HepG2 (cell line): ENCODE results near the gene SFXN1. TPM values are rescaled to one million over a fixed set of nuclear protein-coding genes. Genes with fewer than 3 reads are reported as not detected.

Experiments
- ARNT ChIP-seq: fragments of 450-650 bp; IDR thresholded peaks from 2 replicates; pipeline ENCODE4 v1.6.1; 2017
- CAMTA2 ChIP-seq: sonication (generic); formaldehyde crosslinking; IDR thresholded peaks from 2 replicates; pipeline ENCODE4 v1.4.0; 2020; ENCODE audit warnings: mild to moderate bottlenecking, missing genetic modification reagents, borderline replicate concordance
- EZH2 ChIP-seq: conservative IDR thresholded peaks from 2 replicates; pipeline ENCODE4 v1.6.1; 2012; ENCODE audit warnings: mild to moderate bottlenecking, low read depth, low read length, moderate library complexity
- MBD4 ChIP-seq: IDR thresholded peaks from 2 replicates; pipeline ENCODE4 v1.6.1; 2012; ENCODE audit warnings: low read length, inconsistent platforms, borderline replicate concordance
- NR2F6 ChIP-seq, 2 experiments: IDR thresholded peaks; 2 replicates each; pipeline ENCODE4 v1.6.1; 2016; ENCODE audit warnings: antibody characterized with exemption in 1 of 2, mild to moderate bottlenecking in 1 of 2
- RBAK ChIP-seq: sonication (generic); formaldehyde crosslinking; IDR thresholded peaks from 2 replicates; pipeline ENCODE4 v1.5.1; 2020; ENCODE audit warnings: mild to moderate bottlenecking, missing genetic modification reagents
- RFXAP ChIP-seq: sonication (generic); formaldehyde crosslinking; IDR thresholded peaks from 2 replicates; pipeline ENCODE4 v1.4.0; 2020; ENCODE audit warnings: missing genetic modification reagents, borderline replicate concordance
- SNAPC2 ChIP-seq: sonication (generic); formaldehyde crosslinking; IDR thresholded peaks from 2 replicates; pipeline ENCODE4 v1.8.1; 2022; ENCODE audit warnings: mild to moderate bottlenecking, missing genetic modification reagents
- ZBTB42 ChIP-seq: sonication (generic); formaldehyde crosslinking; IDR thresholded peaks from 2 replicates; pipeline ENCODE4 v1.5.0; 2020; ENCODE audit warnings: mild to moderate bottlenecking, missing genetic modification reagents
- ZBTB7A ChIP-seq: sonication (generic); formaldehyde crosslinking; IDR thresholded peaks from 2 replicates; pipeline ENCODE4 v1.8.0; 2022; ENCODE audit warnings: mild to moderate bottlenecking, missing genetic modification reagents
- ZNF367 ChIP-seq: sonication (generic); formaldehyde crosslinking; IDR thresholded peaks from 2 replicates; pipeline ENCODE4 v1.4.0; 2020; ENCODE audit warnings: missing genetic modification reagents, borderline replicate concordance
- ZNF569 ChIP-seq: sonication (generic); formaldehyde crosslinking; IDR thresholded peaks from 2 replicates; pipeline ENCODE4 v1.5.0; 2020; ENCODE audit warnings: mild to moderate bottlenecking, missing genetic modification reagents, moderate library complexity, borderline replicate concordance
- ZNF605 ChIP-seq: sonication (generic); formaldehyde crosslinking; IDR thresholded peaks from 2 replicates; pipeline ENCODE4 v1.8.0; 2022; ENCODE audit warnings: mild to moderate bottlenecking, missing genetic modification reagents
- ZNF704 ChIP-seq: sonication (generic); formaldehyde crosslinking; IDR thresholded peaks from 2 replicates; pipeline ENCODE4 v1.8.1; 2023; ENCODE audit warnings: mild to moderate bottlenecking, inconsistent platforms, moderate library complexity, missing genetic modification reagents, borderline replicate concordance
- ZNF879 ChIP-seq: sonication (generic); formaldehyde crosslinking; IDR thresholded peaks from 2 replicates; pipeline ENCODE4 v1.8.1; 2023; ENCODE audit warnings: missing genetic modification reagents
- polyA plus RNA-seq, 8 experiments: library from polyadenylated mRNA; depleted of rRNA in 3 of 8; stranded (reverse) in 7 of 8; unstranded in 1 of 8; fragments of >200 nt; fragmentation: Illumina TruSeq in 4 of 8; extraction: Trizol in 4 of 8; gene quantifications; 2 replicates each; pipeline versions ENCODE4 v1.2.1 to v1.2.3, GENCODE V29; 2011 to 2016; ENCODE audit warnings: low read depth in 4 of 8, missing spikeins in 1 of 8, mixed read lengths in 1 of 8; ENCODE audit not compliant: insufficient read depth in 1 of 8
- total RNA-seq, 5 experiments: library from RNA; depleted of rRNA; stranded (reverse); fragments of >200 nt; fragmentation: Illumina TruSeq; extraction: Trizol; gene quantifications; 2 replicates each; pipeline ENCODE4 v1.2.3, GENCODE V29; 2016; ENCODE audit warnings: low read depth in 1 of 5
- TF ChIP-seq, protein P1 (sequence below): sonication (generic); formaldehyde crosslinking; IDR thresholded peaks from 2 replicates; pipeline ENCODE4 v1.8.0; 2022; ENCODE audit warnings: mild to moderate bottlenecking, missing genetic modification reagents, moderate library complexity
- TF ChIP-seq, protein P2 (sequence below): sonication (generic); formaldehyde crosslinking; IDR thresholded peaks from 2 replicates; pipeline ENCODE4 v1.5.1; 2020; ENCODE audit warnings: missing genetic modification reagents, mild to moderate bottlenecking, borderline replicate concordance
- TF ChIP-seq, protein P3 (sequence below): sonication (generic); formaldehyde crosslinking; IDR thresholded peaks from 2 replicates; pipeline ENCODE4 v1.8.1; 2023; ENCODE audit warnings: mild to moderate bottlenecking, missing genetic modification reagents
- TF ChIP-seq, protein P4 (sequence below): IDR thresholded peaks from 2 replicates; pipeline ENCODE4 v1.6.1; 2016; ENCODE audit warnings: missing biosample characterization, missing genetic modification reagents, low read depth
- TF ChIP-seq, protein P5 (sequence below): fragments of 450-650 bp; IDR thresholded peaks from 2 replicates; pipeline ENCODE4 v1.6.1; 2017; ENCODE audit warnings: mild to moderate bottlenecking

Gene SFXN1
- total and polyA plus RNA-seq, 2 of the 13 experiments (the other 11 are each of a cell fraction or from before 2014, with no cell fraction given): 122 to 135 TPM

- TF ChIP-seq, protein P1, sequence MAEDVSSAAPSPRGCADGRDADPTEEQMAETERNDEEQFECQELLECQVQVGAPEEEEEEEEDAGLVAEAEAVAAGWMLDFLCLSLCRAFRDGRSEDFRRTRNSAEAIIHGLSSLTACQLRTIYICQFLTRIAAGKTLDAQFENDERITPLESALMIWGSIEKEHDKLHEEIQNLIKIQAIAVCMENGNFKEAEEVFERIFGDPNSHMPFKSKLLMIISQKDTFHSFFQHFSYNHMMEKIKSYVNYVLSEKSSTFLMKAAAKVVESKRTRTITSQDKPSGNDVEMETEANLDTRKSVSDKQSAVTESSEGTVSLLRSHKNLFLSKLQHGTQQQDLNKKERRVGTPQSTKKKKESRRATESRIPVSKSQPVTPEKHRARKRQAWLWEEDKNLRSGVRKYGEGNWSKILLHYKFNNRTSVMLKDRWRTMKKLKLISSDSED (CRISPR knock-in tag): no peak
- no peak for TF ChIP-seq SNAPC2 (CRISPR knock-in tag)
- peak; percentile 12; the same call in 1 of the 2 replicates for TF ChIP-seq ZBTB7A
- TF ChIP-seq CAMTA2 (CRISPR knock-in tag): no peak
- no peak for TF ChIP-seq RBAK
- no peak for TF ChIP-seq ZNF879 (CRISPR knock-in tag)
- TF ChIP-seq ZNF605 (CRISPR knock-in tag): 0 out of 2 replicates have a peak, but pooled peaks have one; percentile 2
- no peak for TF ChIP-seq RFXAP
- TF ChIP-seq, protein P2, sequence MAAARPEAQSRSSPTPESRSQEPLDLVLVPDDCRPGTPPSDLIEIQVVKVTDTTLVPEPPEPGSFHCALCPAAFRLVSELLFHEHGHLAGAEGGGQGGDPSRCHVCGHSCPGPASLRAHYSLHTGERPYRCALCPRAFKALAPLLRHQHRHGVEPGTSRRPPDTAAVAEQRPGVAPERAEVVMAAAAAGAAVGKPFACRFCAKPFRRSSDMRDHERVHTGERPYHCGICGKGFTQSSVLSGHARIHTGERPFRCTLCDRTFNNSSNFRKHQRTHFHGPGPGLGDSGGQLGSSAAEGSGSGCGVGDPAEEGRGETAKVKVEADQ (CRISPR knock-in tag): no peak
- TF ChIP-seq ZBTB42: no peak
- no peak for TF ChIP-seq NR2F6 (IDR thresholded peaks at IDR 0.05)
- TF ChIP-seq NR2F6 (CRISPR knock-in tag; IDR thresholded peaks at IDR 0.05): no peak
- no peak for TF ChIP-seq ARNT
- no peak; the same call in 1 of the 2 replicates for TF ChIP-seq ZNF367 (CRISPR knock-in tag)
- TF ChIP-seq ZNF704 (CRISPR knock-in tag): no peak
- TF ChIP-seq, protein P3, sequence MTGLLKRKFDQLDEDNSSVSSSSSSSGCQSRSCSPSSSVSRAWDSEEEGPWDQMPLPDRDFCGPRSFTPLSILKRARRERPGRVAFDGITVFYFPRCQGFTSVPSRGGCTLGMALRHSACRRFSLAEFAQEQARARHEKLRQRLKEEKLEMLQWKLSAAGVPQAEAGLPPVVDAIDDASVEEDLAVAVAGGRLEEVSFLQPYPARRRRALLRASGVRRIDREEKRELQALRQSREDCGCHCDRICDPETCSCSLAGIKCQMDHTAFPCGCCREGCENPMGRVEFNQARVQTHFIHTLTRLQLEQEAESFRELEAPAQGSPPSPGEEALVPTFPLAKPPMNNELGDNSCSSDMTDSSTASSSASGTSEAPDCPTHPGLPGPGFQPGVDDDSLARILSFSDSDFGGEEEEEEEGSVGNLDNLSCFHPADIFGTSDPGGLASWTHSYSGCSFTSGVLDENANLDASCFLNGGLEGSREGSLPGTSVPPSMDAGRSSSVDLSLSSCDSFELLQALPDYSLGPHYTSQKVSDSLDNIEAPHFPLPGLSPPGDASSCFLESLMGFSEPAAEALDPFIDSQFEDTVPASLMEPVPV (CRISPR knock-in tag): no peak
- no peak for TF ChIP-seq ZNF569 (CRISPR knock-in tag)
- TF ChIP-seq, protein P4, sequence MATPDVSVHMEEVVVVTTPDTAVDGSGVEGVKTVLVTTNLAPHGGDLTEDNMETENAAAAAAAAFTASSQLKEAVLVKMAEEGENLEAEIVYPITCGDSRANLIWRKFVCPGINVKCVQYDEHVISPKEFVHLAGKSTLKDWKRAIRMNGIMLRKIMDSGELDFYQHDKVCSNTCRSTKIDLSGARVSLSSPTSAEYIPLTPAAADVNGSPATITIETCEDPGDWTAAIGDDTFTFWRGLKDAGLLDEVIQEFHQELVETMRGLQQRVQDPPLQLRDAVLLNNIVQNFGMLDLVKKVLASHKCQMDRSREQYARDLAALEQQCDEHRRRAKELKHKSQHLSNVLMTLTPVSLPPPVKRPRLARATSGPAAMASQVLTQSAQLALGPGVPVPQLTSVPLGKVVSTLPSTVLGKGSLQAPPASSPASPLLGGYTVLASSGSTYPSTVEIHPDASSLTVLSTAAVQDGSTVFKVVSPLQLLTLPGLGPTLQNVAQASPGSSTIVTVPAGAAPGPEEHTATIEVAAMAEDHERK: no peak
- TF ChIP-seq EZH2: no peak
- TF ChIP-seq MBD4: no peak
- TF ChIP-seq, protein P5, sequence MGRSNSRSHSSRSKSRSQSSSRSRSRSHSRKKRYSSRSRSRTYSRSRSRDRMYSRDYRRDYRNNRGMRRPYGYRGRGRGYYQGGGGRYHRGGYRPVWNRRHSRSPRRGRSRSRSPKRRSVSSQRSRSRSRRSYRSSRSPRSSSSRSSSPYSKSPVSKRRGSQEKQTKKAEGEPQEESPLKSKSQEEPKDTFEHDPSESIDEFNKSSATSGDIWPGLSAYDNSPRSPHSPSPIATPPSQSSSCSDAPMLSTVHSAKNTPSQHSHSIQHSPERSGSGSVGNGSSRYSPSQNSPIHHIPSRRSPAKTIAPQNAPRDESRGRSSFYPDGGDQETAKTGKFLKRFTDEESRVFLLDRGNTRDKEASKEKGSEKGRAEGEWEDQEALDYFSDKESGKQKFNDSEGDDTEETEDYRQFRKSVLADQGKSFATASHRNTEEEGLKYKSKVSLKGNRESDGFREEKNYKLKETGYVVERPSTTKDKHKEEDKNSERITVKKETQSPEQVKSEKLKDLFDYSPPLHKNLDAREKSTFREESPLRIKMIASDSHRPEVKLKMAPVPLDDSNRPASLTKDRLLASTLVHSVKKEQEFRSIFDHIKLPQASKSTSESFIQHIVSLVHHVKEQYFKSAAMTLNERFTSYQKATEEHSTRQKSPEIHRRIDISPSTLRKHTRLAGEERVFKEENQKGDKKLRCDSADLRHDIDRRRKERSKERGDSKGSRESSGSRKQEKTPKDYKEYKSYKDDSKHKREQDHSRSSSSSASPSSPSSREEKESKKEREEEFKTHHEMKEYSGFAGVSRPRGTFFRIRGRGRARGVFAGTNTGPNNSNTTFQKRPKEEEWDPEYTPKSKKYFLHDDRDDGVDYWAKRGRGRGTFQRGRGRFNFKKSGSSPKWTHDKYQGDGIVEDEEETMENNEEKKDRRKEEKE: no peak
These were observed at the start of gene SFXN1 (continued) for GRCh38 chr5:175478384-175479124.
